Ramos (cell line): Measurements from ENCODE around the gene CLIP3.

Experiments used
- in situ Hi-C: fragments of 300-500 bp; cut with MboI; formaldehyde crosslinking; loops from one replicate; pipeline ENCODE4 v1.14.3; 2022; ENCODE audit warnings: low sequenced_read_pairs; ENCODE audit not compliant: unreplicated experiment

CLIP3 gene

DNA sequence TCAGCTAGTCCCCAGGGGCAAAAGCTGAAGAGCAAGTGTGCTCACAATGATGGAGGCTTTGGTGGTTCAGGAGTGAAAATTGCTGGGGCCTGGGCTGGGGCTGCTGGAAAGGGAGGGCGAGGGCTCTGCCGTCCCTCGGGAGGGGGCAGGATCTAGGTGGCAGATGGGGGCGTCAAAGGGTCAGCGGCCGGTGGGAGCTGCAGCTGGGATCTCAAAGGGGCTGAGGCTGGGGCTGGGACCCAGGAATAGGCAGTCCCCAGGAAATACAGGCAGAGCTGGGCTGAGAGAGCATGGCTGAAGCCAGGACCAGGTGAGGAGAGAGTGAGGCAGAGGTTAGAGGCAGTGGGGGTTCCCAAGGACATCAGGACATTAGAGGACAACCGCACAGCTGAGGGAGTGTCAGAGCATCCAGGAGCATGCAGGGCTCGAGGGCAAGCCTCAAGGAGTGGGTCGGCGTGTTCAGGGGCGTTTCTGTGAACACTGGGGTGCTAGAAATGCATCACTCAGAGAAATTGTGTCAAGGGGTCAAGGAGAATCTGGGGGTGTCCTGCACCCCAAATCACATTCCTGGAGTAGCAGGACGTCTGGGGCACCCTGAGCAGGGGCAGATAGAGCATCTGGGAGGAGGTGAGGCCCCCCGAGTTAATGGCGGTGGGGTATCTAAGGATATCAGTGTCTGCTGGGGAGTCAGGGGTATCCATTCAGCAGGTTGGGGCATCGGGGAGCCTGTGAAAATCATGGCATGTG is 22.9 kb downstream of the CLIP3 start:
- in situ Hi-C loops = no loop called here

DNA sequence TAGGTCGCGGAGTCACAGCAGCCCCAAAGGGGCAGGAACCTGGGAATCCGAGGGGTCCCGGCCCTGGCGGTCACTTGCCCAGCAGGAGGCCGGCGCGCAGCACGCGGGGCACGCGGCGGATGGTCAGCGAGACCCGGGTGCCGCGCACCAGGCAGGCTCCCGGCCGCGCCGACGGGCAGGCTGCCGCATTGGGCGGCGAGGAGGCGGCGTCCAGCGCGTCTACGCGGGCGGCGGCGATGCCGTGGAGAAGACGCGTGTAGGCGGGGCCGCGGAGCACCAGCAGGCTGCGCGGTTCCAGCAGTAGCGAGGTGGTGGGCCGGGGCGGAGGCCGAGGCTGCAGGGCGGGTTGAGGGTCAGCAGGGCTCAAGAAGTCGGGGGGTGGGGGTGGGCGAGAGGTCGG is 23.5 kb downstream of the CLIP3 start:
- in situ Hi-C loops = no loop called here

DNA sequence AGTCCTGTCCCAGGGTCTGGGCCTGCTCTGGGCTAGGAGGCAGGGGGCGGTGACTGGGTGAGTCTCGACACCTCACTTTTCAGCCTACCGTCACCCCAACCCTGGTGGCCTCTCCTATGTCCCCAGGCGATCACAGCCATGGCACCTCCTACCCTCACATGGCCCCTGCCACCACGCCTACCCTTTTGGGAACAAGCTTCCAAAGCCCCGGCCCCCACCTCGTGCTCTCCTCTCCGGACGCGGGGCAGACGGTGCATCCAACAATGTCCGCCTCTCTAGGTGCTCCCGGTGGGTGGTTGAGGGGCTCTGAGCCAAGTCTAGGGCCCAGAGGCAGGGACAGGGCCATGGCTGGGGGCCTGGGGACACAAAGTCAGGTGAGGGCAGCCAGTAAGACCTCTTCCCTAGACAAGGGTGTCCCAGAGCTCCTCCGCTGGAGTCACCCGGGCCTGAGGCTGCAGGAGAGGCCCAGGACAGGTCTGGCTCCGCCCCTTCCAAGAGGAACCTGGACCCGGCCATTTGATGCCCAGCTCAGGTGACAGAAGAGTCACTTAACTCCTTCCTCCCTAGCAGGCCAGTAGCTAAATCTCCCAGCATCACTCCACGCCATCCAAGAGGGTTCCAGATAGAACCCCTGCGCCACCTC is 24.2 kb downstream of the CLIP3 start, which contains the start of gene SYNE4:
Gene SYNE4 (minus strand): TSS at position 478 of the 643 bp plus-strand sequence. CDS start 132 bp downstream, at position 346.
- in situ Hi-C loops = no loop called here

DNA sequence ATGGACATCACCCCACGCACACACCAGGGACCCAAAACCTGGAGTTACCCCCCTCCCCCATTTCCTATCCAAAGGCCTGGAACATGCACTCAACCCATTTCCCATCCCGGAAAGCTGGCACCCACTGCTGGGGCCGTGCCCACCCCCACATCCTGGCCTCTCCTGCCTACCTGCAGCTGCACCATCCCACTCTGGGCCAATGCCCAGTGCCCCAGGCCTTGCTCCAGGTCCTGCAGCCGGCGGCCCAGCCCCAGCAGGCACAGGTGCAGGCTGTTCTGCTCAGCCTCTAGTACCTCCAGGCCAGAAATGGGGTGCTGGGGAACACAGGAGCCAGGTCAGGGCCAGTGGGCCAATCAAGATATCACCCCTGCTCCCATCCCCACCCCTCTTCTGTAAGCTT is 25.7 kb downstream of the CLIP3 start:
- in situ Hi-C loops = no loop called here

DNA sequence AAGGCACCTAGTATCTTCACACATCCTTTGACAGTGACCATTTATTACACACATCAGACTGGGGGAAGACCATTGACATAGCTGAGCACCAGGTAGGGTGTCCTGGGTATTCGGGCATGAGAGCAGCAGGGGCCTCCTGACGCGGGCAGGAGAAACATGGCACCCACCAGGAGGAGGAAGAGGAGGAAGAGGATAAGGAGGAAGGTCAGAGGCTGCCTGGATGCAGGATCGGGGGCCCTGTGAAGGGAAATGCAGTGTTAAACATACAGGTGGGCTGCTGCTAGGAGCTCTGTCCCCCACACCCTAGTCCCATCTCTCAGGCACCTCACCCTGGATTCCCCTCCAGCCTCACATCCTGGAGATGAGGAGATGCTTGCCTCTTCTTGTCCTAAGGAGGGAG is 29.4 kb downstream of the CLIP3 start:
- in situ Hi-C loops = no loop called here

DNA sequence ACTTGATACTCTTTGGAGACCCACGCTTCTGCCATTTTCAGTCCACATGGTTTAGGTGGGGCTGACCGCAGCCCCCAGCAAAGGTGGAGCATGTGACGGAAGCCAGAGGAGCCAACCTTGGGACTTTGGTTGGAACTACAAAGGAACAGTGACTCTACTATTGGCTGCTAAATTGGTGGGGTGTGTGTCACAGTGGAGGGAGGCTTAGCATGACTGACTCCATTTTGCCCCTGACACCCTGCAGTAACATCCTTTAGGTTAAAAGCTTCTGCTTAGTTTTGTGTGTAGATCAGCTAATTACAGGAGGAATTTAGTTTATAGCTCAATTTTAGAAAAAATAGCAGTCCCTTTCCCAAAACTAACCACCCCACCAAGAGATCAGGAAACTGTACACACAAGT is 31.1 kb downstream of the CLIP3 start:
- in situ Hi-C loops = no loop called here

DNA sequence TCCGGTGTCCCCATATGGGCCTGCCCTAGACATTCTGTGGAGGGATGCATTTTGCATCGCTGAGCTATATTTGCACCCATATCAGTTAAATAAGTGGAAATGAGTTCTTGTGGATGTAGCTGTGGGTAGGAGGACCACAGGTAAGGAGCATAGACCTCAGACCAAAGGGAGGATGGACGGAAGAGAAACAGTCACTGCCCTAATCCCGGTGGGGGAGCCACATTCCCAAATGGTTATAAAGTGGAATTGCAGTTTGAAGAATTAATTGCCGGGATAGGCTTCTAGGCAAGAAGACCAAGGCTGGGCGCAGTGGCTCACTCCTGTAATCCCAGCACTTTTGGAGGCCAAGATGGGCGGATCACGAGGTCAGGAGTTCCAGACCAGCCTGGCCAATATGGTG is 35.9 kb downstream of the CLIP3 start:
- in situ Hi-C loops = no loop called here

DNA sequence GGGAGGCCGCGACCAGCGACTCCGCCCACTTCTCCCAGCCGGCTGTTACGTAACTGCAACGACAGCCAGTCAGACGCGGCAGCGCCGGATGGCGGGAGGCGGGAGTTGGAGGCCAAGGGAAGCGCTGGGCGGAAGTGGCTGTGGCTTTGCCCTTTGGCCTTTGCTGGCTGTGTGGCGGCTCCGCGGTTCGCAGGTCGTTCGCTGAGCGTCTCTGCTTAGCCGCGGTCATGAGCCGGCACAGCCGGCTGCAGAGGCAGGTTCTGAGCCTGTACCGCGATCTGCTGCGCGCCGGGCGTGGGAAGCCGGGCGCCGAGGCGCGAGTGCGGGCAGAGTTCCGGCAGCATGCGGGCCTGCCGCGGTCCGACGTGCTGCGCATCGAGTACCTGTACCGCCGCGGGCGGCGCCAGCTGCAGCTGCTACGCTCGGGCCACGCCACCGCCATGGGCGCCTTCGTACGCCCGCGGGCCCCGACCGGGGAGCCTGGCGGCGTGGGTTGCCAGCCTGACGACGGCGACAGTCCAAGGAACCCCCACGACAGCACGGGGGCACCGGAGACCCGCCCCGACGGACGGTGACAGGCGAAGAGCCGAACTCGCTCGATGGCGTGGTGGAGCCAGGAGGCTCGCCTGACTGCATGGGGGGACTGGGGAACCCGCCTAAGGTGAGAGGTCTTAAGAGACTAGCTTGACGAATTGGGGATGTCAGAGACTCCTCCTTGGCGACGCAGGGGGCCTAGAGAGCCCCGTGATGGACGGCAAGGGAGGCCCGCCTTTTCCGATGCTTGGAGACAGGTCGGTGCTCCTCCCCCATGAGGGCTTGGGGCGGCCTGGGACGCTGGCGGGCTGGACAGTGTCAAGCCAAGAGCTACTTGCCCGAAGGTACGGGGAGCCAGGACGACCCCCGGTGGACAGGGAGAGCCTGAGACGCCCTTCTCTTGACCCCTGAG is 37.4 kb downstream of the CLIP3 start, which contains the start of gene SDHAF1:
Gene SDHAF1 (plus strand): TSS at position 141 of the 946 bp plus-strand sequence. CDS start 87 bp downstream, at position 228.
- in situ Hi-C loops = no loop called here

DNA sequence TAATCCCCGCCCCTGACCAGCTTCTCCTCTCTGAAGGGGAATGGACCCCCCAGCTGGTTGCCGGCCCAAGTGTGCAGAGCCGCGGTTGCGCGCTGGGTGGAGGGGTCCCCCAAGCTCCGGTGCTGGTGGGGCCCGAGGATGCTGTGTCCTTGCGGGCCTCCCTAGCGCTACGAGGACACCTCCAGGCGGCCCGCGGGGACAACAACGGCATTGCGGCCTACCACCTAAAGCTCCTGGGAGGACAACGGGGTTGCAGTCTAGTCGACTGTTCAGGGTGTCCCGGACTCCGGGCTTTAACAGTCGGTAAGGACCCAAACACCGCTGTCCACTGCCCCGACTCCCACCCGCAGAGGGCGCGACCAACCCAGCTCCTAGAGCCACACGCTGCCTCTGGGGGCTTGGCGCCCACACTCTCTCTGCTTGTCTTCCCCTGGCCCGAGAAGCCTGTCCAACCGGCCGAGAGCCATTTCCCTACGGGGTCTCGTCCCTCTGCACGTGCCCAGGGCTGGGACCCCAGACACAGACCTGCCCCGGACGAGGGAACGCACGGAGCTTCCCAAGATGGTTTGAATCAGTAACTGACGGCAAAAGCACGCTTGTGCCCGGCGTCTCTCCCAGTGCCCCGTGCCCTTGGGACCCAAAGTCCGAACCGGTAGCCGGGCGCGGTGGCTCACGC is 38.6 kb downstream of the CLIP3 start:
- in situ Hi-C loops = no loop called here

DNA sequence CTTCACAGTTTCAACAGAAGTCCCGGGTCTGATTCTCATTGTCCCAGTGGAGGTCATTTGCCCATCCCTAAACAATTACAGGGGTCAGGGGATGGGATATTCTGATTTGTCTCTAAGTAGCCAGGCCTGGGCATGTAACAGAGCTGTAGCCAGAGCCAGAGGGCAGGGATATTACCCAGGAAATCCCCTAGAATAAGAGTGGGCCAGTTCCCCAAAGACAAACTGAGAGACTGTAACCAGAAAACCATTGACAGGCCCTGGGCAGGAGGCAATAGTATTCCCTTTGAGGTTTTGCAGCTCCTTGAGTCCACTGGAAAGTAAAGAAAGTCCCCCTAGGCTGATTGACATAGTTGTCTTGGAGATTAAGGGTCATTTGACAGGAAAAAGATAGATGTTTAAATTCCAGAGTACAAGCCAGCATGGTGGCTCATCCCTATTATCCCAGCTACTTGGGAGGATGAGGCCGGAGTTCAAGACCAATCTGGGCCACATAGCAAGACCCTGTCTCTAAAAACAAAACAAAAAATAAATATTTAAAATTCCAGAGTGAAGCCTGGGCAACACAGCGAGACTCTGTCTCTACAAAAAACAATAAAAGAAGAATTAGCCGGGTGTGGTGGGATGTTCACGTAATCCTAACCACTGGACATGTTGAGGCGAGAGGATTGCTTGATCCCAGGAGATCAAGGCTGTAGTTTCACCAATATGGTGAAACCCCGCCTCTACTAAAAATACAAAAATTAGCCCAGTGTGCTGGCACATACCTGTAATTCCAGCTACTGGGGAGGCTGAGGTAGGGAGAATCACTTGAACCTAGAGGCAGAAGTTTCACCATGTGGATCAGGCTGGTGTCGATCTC is 39.5 kb downstream of the CLIP3 start:
- in situ Hi-C loops = no loop called here

DNA sequence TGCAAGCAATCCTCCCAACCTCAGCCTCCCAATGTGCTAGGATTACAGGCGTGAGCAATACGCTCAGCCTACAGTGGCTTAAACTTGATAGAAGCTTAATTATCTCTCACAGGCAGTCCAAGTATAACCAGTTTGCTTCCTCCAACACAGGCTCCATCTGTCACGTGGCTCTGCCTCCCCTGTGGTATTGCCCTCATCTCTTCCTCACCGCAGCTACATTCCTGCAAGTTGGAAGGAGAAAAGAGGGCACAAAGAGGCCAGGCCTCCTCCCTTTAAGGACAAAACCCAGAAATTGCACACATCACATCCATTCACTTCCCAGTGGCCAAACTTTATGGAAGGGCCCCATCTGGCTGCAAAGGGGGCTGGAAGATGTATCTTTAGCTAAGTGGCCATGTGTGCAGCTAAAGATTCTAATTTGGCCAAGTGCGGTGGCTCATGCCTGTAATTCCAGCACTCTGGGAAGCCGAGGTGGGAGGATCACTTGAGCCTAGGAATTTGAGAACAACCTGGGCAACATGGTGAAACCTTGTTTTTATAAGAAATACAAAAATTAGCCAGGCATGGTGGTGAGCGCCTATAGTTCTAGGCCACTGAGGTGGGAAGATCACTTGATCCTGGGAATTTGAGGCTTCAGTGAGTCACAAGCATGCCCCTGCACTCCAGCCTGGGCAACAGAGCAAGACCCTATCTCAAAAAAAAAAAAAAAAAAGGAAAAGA is 40.8 kb downstream of the CLIP3 start:
- in situ Hi-C loops = no loop called here

DNA sequence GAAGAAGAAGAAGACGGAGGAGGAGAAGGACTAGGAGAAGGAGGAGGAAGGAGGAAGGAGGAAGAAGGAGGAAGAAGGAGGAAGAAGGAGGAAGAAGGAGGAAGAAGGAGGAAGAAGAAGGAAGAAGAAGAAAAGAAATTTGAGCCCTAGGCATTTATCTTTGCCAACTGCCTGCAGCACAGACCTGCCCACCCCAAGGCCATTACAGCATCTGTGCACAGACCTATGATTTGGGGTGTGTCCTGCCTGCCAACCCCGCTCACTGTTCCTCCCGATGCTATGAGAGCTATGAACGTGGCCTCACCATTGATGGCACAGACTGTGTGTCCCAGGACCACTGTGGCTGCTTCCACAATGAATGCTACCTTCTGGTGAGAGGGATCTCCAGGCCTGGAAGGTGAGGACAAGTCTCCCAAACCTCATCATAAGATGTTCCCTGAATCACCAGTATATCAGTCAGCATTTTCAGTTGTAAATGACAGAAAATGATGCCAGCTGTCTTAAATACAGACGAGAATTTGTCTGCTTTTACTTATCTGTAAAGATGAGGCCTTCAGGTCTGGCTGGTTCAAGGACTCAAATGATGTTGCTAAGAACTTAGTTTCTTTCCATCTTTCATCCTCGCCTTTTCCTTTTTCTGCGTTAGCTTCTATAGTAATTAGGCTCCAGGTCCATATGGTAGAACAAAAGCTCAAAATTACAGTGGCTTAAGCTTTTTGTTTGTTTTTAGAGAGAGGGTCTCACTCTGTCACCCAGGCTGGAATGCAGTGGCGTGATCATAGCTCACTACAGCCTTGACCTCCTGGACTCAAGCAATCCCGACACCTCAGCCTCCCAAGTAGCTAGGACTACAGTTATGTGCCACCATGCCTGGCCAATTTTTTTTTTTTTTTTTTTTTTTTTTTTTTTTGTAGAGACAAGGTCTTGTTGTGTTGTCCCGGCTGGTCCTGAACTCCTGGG is 41.6 kb downstream of the CLIP3 start:
- in situ Hi-C loops = no loop called here

DNA sequence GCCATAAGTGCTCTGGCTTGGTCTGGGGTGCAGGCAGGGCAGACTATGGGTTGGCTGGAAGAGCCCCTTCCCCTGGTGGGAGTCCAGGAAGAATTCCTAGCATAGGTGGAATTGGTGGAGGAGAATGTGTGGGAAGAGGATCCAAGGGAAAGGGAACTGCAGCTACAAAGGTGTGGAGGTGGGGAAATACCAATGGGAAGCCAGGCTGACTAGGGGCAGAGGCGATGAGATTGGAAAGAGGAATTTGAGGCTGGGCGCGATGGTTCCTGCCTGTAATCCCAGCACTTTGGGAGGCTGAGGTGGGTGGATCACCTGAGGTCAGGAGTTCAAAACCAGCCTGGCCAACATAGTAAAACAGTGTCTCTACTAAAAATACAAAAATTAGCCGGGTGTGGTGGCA is 42.5 kb downstream of the CLIP3 start:
- in situ Hi-C loops = no loop called here

DNA sequence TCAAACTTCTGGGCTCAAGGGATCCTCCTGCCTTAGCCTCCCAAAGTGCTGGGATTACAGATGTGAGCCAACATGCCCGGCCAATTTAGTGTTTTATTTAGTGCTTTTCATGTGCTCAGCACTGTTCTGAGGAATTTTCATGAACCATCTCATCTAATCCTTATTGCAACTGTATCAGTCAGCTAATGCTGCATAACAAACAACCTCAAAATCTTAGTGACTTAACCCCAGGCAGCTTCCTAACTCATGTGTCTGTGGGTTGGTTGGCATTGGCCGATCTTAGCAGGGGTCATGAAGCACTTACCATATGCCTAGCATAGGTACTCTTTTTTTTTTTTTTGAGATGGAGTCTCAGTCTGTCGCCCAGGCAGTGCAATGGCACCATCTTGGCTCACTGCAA is 43.8 kb downstream of the CLIP3 start:
- in situ Hi-C loops = no loop called here

DNA sequence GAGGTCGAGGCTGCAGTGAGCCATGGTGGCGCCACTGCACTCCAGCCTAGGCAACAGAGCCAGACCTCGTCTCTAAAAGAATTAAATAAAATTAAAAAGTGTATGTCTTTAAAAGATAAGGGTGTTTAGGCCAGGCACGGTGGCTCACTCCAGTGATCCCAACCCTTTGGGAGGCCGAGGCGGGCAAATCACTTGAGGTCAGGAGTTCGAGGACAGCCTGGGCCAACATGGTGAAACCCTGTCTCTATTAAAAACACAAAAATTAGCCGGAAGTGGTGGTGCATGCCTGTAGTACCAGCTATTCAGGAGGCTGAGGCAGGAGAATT is 45.1 kb downstream of the CLIP3 start:
- in situ Hi-C loops = no loop called here

DNA sequence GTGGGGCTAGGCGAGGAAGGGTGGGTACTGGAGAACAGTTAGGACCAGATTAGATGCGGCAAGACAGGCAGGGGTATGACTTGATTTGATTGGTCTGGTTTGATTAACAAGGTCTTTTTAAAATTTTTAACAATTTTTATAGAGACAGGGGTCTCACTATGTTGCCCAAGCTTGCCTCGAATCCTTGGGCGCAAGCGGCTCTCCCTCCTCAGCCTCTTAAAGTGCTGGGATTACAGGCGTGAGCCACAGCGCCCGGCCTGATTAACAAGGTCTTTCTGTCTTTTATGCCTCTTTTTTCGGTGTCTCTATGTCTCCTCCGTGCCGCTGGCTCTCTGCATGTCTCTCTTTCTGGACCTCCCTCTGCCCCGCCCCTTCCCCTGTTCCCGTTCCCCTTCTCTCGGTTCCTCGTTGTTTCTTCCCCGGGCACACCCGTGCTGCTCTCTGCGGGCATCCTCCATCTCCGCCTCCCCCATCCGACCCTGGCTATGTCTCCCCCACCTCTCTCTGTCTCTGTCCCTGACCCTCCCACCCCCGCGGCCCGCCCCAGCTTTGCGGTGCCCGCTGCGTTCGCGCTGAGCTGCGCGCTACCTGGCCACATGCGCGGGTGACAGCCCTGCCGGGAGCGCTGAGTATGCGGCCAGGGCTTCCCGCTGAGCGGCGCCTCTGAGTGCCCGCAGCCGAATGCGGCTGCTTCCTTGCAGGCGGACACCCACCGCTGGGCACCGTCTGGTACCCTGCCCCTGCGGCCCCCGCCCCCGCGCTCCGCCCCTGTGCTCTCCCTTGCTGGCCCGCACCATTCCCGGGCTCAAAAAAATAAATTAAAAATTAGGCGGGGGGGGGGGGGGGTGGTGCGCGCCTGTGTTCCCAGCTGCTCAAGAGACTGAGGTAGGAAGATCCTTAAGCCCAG is 45.8 kb downstream of the CLIP3 start:
- in situ Hi-C loops = no loop called here

DNA sequence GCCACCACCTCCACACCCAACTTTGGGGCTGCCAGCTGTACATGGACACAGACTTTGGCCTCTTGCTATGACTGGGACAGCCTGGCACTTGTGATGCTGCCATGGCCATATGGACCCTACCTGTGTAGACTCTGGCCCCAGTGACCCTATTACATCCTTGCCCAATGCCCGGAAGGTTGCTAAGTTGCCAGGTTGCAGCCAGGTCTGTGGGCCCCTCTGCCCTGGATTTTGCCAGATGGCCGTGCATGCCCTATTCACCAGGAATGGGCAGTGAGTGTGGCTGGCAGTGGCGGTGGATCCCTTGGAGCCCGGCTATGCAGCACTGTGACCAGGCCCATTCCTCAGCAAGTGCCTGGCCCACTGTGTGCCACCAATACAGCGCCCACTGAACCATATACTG is 46.6 kb downstream of the CLIP3 start:
- in situ Hi-C loops = no loop called here
